ENCODE data around the gene HECW1.

DNA sequence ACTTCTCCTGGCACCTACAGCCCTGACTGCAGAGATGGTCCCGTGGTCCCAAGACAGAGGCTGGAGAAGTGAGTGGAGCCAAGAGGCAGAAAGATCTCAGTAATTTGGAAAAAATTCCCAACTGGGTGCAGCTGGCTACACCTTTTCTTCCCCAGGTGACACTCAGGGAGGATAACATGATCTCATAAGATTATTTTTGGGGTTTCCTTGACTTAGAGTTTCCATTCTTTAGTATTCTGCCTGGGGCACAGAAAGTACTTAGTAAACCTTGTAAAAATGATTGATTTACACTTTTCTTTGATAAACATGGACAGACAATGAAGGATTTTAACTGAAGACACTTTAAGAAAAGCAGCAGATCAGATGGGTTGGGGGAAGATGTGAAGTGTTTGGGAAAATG lies 38.6 kb downstream of the HECW1 start:
- TF ChIP-seq, protein P1, sequence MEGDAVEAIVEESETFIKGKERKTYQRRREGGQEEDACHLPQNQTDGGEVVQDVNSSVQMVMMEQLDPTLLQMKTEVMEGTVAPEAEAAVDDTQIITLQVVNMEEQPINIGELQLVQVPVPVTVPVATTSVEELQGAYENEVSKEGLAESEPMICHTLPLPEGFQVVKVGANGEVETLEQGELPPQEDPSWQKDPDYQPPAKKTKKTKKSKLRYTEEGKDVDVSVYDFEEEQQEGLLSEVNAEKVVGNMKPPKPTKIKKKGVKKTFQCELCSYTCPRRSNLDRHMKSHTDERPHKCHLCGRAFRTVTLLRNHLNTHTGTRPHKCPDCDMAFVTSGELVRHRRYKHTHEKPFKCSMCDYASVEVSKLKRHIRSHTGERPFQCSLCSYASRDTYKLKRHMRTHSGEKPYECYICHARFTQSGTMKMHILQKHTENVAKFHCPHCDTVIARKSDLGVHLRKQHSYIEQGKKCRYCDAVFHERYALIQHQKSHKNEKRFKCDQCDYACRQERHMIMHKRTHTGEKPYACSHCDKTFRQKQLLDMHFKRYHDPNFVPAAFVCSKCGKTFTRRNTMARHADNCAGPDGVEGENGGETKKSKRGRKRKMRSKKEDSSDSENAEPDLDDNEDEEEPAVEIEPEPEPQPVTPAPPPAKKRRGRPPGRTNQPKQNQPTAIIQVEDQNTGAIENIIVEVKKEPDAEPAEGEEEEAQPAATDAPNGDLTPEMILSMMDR (IDR thresholded peaks at IDR 0.05): no peak
- no peak for TF ChIP-seq POLR2A (IDR thresholded peaks at IDR 0.05)

All from lower leg skin (tissue), 3 donors.